Measurements from ENCODE around the gene MORN1. TPM values are rescaled to one million over a fixed set of nuclear protein-coding genes. Genes with fewer than 3 reads are reported as not detected.

MORN1 gene
- total RNA-seq, 1 donor, result 13.4 TPM

GRCh38 chr1:2404142-2404889 is 13.0 kb upstream of the MORN1 start:
- Histone ChIP-seq H3K4me2 (ENCODE audit: insufficient read depth, low read length) (no peak overlapping the region), H3K36me3 (ENCODE audit: insufficient read depth, low read length) (peaks cover 71% of the 10 kb centered on the region), H3K9me3 (ENCODE audit: low read depth, low read length) (no peaks in the 10 kb centered on the region), H3K27me3 (ENCODE audit: insufficient read depth, low read length) (no peaks in the 10 kb centered on the region), H3K79me2 (ENCODE audit: insufficient read depth, low read length) (peaks cover 41% of the 10 kb centered on the region), H4K20me1 (ENCODE audit: insufficient read depth, low read length) (peaks cover 24% of the 10 kb centered on the region), H3K27ac (ENCODE audit: low read depth, low read length) (no peak overlapping the region), H2AFZ (ENCODE audit: low read length) (no peak overlapping the region), H3K4me1 (ENCODE audit: insufficient read depth, low read length) (peaks cover 7% of the 10 kb centered on the region), H3K4me3 (ENCODE audit: insufficient read depth, low read length) (no peak overlapping the region)
- peak; percentile 49 for DNase-seq (ENCODE audit: insufficient read length, low spot score, missing footprints)
- no peak for TF ChIP-seq CTCF (IDR thresholded peaks at IDR 0.05; ENCODE audit: extremely low read depth, low read depth, low read length)

- Histone ChIP-seq H4K20me1 (ENCODE audit: insufficient read depth, low read length) (peaks cover 29% of the 10 kb centered on the region), H3K4me1 (ENCODE audit: insufficient read depth, low read length) (peaks cover 7% of the 10 kb centered on the region), H3K79me2 (ENCODE audit: insufficient read depth, low read length) (peaks cover 50% of the 10 kb centered on the region), H3K27ac (ENCODE audit: low read depth, low read length) (no peak overlapping the region), H3K27me3 (ENCODE audit: insufficient read depth, low read length) (no peaks in the 10 kb centered on the region), H3K4me2 (ENCODE audit: insufficient read depth, low read length) (no peak overlapping the region), H2AFZ (ENCODE audit: low read length) (no peak overlapping the region), H3K9me3 (ENCODE audit: low read depth, low read length) (no peaks in the 10 kb centered on the region), H3K4me3 (ENCODE audit: insufficient read depth, low read length) (no peak overlapping the region), H3K36me3 (ENCODE audit: insufficient read depth, low read length) (peaks cover 72% of the 10 kb centered on the region)
- DNase-seq (ENCODE audit: insufficient read length, low spot score, missing footprints), result no peak
- no peak for TF ChIP-seq CTCF (IDR thresholded peaks at IDR 0.05; ENCODE audit: extremely low read depth, low read depth, low read length)
These were observed 11.9 kb upstream of the MORN1 start for GRCh38 chr1:2403273-2403672.

GRCh38 chr1:2402420-2402819 is 11.1 kb upstream of the MORN1 start:
- Histone ChIP-seq H3K4me3 (ENCODE audit: insufficient read depth, low read length) (no peak overlapping the region), H3K79me2 (ENCODE audit: insufficient read depth, low read length) (peaks cover 57% of the 10 kb centered on the region), H3K27me3 (ENCODE audit: insufficient read depth, low read length) (no peaks in the 10 kb centered on the region), H3K27ac (ENCODE audit: low read depth, low read length) (no peak overlapping the region), H3K4me2 (ENCODE audit: insufficient read depth, low read length) (no peak overlapping the region), H4K20me1 (ENCODE audit: insufficient read depth, low read length) (peaks cover 32% of the 10 kb centered on the region), H2AFZ (ENCODE audit: low read length) (no peak overlapping the region), H3K4me1 (ENCODE audit: insufficient read depth, low read length) (peaks cover 7% of the 10 kb centered on the region), H3K9me3 (ENCODE audit: low read depth, low read length) (no peaks in the 10 kb centered on the region), H3K36me3 (ENCODE audit: insufficient read depth, low read length) (peaks cover 78% of the 10 kb centered on the region)
- no peak for DNase-seq (ENCODE audit: insufficient read length, low spot score, missing footprints)
- no peak for TF ChIP-seq CTCF (IDR thresholded peaks at IDR 0.05; ENCODE audit: extremely low read depth, low read depth, low read length)

- no peak overlapping the region for H3K4me2 ChIP-seq (ENCODE audit: insufficient read depth, low read length)
- peaks cover 41% of the 10 kb centered on the region for H4K20me1 ChIP-seq (ENCODE audit: insufficient read depth, low read length)
- H3K9me3 ChIP-seq (ENCODE audit: low read depth, low read length), result no peaks in the 10 kb centered on the region
- TF ChIP-seq CTCF (IDR thresholded peaks at IDR 0.05; ENCODE audit: extremely low read depth, low read depth, low read length), result no peak
- peaks cover 7% of the 10 kb centered on the region for H3K4me1 ChIP-seq (ENCODE audit: insufficient read depth, low read length)
- no peaks in the 10 kb centered on the region for H3K27me3 ChIP-seq (ENCODE audit: insufficient read depth, low read length)
- H3K4me3 ChIP-seq (ENCODE audit: insufficient read depth, low read length), result no peak overlapping the region
- peaks cover 69% of the 10 kb centered on the region for H3K79me2 ChIP-seq (ENCODE audit: insufficient read depth, low read length)
- no peak overlapping the region for H3K27ac ChIP-seq (ENCODE audit: low read depth, low read length)
- DNase-seq (ENCODE audit: insufficient read length, low spot score, missing footprints), result peak; percentile 70
- no peak overlapping the region for H2AFZ ChIP-seq (ENCODE audit: low read length)
- H3K36me3 ChIP-seq (ENCODE audit: insufficient read depth, low read length), result peaks cover 89% of the 10 kb centered on the region
These were observed 9.7 kb upstream of the MORN1 start for GRCh38 chr1:2400950-2401649.
